HG02981 (cell line): ENCODE measurements around the gene LRRC46.

Source experiments
- ATAC-seq: cut with Tn5 transposase; IDR thresholded peaks from one replicate; pipeline ENCODE4 v1.9.1; 2021; ENCODE audit warnings: mild to moderate bottlenecking, moderate library complexity; ENCODE audit not compliant: unreplicated experiment

Gene LRRC46

GRCh38 chr17:47831003-47831933, at the start of gene LRRC46, which contains the start of gene MRPL10:
Gene LRRC46 (plus strand): TSS chr17:47831670. CDS start chr17:47831990, 320 bp downstream.
Gene MRPL10 (minus strand): TSS chr17:47831541. CDS start chr17:47831511, 30 bp downstream.
- ATAC-seq = peak; percentile 77

- ATAC-seq = no peak
These were observed 45.8 kb upstream of the LRRC46 start for GRCh38 chr17:47785538-47786123.

- ATAC-seq = no peak
These were observed 41.6 kb upstream of the LRRC46 start for GRCh38 chr17:47789611-47790561.

GRCh38 chr17:47791025-47791424, 40.4 kb upstream of the LRRC46 start:
- no peak for ATAC-seq

- ATAC-seq = no peak
These were observed 39.0 kb upstream of the LRRC46 start for GRCh38 chr17:47792457-47792856.

DNA sequence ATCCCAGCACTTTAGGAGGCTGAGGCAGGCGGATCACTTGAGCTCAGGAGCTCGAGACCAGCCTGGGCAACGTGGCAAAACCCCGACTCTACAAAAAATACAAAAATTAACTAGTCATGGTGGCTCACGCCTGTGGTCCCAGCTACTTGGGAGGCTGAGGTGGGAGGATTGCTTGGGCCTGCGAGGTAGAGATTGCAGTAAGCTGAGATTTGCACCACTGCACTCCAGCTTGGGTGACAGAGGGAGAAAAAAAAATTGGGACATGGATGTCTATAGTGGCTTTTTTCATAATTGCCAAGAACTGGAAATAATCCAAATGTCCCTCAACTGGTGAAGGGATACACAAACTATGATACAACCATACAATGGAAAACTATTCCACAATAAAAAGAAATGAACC, 38.5 kb upstream of the LRRC46 start:
- no peak for ATAC-seq

DNA sequence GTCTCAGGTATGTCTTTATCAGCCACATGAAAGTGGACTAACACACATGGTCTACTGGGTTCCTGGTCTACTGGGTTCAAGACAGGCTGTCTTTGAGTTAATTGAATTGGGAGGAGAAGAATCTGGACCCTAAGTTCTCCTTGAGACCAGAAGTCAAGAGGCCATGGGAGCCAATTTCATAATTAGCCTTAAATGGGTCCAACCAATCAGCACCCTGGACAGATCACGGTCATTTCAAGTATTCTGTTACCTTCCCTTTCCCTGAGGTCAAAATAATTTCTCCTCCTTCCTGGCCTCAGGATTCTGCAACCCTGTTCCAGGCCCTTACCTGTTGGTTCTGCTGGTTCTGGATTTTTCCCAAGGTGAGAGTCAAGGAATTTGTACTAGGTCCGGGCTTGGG, 33.7 kb upstream of the LRRC46 start:
- ATAC-seq = no peak

GRCh38 chr17:47800686-47801085, 30.8 kb upstream of the LRRC46 start:
- no peak for ATAC-seq

GRCh38 chr17:47801176-47801765, 30.2 kb upstream of the LRRC46 start:
- no peak for ATAC-seq

DNA sequence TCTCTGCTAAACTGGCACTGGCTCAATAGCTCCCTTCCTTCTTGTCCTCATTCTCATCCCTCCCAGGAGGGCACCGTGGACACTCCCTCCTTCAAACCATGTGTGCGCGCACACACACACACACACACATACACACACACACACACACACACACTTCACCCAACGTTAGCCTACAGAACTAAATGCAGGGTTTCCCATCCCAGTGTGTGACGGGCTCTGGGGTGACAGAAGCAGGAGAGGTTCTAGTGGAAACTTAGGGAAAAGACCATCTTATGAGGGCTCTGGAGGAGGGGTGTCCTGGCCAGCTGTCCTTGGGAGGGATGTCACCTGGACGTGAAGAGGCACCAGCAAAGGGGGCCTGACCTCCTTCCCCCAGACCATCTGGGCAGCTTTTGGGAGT, 29.6 kb upstream of the LRRC46 start:
- no peak for ATAC-seq

DNA sequence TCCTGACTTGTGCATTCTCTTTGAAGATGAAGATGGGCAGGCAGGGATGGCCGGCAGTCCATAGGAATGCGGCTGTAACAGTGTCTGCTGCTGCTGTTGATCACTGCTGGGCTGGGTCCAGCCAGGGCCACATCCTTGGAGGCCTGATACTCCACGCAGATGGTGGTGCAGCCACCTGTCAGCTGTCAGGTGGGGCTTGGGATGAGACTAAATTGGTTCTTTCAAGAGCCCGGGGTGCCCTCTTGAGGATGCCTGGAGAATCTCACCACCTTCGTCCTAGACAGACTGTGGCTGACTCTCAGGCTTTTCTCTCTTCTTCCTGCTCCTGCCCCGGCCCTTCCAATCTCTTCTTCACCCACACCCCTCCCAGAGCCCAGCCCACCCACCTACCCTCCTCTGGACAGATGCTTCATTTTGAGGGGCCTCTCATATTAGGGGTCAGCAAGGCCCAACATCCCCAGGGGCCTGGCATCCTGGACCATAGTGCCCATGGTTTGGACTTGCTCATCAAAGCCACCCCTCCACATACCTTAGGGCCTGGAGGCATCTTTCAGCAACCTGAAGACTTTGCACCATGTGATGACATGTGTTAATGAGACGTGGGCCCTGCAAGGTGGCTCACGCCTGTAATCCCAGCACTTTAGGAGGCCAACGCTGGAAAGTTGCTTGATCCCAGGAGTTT, 29.0 kb upstream of the LRRC46 start:
- ATAC-seq = no peak

GRCh38 chr17:47803201-47803600, 28.3 kb upstream of the LRRC46 start:
- ATAC-seq = no peak

- no peak for ATAC-seq
These were observed 27.7 kb upstream of the LRRC46 start for GRCh38 chr17:47803751-47804150.

GRCh38 chr17:47804461-47804860, 27.0 kb upstream of the LRRC46 start:
- no peak for ATAC-seq

DNA sequence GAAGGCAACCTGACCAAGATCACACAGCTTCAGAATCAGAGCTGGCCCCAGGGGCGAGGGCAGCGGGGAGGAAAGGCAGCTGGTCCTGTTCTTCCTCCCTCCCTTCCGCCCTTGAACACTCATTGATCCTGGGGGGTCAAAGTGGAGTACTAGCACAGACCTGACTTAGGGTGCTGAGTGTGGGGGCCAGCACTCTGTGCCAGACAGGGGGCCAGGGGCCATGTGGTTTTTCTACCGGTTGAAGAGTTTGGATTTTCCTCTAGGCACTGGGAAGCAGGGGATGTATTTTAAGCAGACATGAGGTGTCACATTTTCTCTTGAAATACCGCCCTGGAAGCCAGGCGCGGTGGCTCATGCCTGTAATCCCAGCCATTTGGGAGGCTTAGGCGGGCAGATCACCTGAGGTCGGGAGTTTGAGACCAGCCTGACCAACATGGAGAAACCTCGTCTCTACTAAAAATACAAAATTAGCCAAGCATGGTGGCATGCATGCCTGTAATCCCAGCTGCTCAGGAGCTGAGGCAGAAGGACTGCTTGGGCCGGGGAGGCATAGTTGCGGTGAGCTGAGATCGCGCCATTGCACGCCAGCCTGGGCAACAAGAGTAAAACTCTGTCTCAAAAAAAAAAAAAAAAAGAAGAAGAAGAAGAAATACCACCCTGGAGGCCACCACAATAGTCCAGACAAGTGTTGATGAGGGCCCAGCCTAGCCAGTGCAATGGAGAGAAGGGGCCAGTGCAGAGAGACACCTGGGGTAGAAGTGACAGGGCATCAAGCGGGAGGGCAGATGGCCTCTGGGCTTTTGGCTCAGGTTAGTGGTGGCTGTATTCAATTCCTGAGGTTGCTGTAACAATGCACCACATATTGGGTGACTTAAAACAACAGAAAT, 25.2 kb upstream of the LRRC46 start:
- ATAC-seq = no peak

- ATAC-seq = no peak
These were observed 24.6 kb upstream of the LRRC46 start for GRCh38 chr17:47806913-47807255.

DNA sequence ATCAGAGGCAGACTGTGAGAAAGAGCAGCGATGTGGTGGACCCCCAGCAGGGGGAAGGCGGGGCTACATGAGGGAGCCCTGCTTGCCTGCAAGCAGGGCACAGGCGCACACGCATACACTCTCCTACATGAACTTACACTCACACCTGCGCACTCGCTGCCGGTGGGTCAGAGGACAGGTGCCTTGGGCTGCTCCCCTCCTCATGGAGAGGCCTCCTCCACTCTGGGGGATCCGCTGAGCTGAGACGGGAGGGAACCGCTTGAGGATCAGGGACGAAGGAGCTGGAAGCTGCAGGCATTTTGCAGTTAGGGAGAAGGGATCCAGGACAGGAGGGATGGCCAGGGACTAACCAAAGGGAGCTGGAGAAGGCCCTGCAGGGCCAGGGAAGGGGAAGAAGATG, 24.0 kb upstream of the LRRC46 start:
- no peak for ATAC-seq

DNA sequence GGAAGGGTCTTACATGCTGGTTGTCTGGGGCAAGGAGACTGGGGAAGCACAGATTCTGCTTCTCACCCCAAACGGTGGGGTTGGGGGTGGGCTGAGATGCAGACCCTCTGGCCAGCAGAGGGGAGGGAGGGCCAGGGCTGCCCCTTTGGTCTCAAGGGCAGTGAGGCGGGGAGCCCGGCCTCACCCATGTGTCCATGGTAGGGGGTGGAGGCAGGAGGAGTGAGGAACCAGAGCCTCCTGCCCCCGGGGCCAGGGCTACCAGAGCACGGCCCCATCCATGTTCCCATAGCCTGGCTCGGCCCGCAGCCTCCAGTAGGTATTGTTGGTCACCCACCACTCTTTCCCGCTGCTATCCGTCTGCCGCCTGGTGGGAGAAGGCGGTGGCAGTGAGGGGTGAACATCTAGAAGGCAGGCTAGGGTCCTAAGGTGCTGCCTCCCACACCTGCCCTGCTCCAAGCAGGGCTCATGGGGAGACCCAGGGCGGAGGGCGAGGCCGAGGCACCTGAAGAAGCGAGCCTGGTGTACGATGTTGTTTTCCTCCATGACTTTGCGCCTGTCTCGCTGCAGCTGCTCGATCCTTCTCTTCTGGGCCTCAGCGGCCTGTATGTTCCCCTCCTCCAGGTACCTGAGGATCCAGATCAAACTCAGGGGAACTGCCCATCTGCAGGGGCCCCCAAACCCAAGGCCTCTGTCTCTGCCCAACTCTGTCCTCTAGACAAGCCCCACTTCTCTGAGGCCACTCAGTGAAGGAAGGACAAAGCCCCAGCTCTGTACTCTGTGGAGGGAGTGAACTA, 23.2 kb upstream of the LRRC46 start:
- ATAC-seq = no peak
